ENCODE measurements around the gene KY.

Gene KY

DNA sequence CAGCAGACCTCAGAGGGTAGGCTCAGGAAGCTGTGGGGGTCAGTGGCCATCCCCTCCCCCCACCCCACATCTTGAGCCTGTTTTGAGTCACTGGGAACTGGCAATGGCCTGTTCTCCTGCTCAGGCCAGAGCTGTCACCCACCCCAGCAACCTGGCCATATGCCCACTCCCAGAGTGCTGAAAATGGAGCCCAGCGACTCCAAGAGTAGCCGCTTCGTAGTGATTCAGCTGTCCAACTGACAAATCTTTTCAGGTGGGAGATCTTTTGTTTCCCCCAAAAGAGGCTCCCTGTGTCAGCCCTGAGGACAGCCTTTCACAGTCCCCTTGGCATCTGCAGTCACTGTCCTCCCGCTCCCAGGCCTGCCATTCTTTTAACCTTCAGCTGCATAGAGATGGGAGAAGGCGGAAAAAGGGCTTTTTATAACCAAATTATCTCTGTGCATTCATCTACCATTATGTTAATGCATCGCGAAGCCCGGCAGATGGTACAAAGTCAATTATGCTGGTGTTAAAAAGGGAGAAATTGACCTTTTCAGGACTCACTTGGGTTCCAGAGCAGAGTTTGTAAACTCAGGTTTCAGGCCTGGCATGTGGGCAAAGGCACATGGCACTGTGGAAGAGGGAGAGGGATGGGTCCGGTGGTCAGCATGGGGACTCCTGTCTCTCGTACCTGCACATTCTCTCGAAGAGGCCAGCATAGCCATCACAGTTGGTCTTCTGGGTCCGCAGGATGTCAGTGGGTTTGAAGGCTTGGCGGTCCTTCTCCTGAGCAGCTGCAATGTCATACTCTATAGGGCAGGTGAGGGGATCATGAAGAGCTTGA is 32.1 kb downstream of the KY start:
- DNase-seq, result no peak

- no peak for DNase-seq
Measured at GRCh38 chr3:134617608-134618477, 33.0 kb downstream of the KY start.

GRCh38 chr3:134615743-134616142 is 35.1 kb downstream of the KY start:
- no peak for DNase-seq

DNA sequence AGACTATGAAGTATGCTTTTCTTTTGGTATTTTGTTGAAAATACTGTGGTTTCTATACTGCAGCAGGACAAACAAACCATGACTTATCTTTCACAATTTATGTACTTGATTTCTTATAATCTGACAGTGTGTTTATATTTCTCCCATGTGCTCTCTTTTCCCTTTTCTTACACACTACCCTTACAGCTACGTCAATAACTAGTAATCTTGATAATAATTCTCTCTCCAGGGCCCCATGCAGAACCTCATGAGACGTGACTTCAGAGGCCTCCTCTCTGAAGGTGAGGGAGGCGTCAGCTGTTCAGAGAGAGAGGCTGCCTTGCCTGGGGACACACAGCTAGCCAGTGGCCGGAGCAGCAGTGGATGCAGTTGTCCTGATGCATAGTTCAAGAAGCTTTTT is 35.9 kb downstream of the KY start:
- DNase-seq, result no peak

GRCh38 chr3:134613006-134613520 is 37.8 kb downstream of the KY start:
- no peak for DNase-seq

GRCh38 chr3:134611516-134611915 is 39.3 kb downstream of the KY start:
- no peak for DNase-seq

- no peak for DNase-seq
Measured at GRCh38 chr3:134610432-134611385, 40.1 kb downstream of the KY start.

- DNase-seq, result no peak
Measured at GRCh38 chr3:134609821-134610431, 40.9 kb downstream of the KY start.

DNA sequence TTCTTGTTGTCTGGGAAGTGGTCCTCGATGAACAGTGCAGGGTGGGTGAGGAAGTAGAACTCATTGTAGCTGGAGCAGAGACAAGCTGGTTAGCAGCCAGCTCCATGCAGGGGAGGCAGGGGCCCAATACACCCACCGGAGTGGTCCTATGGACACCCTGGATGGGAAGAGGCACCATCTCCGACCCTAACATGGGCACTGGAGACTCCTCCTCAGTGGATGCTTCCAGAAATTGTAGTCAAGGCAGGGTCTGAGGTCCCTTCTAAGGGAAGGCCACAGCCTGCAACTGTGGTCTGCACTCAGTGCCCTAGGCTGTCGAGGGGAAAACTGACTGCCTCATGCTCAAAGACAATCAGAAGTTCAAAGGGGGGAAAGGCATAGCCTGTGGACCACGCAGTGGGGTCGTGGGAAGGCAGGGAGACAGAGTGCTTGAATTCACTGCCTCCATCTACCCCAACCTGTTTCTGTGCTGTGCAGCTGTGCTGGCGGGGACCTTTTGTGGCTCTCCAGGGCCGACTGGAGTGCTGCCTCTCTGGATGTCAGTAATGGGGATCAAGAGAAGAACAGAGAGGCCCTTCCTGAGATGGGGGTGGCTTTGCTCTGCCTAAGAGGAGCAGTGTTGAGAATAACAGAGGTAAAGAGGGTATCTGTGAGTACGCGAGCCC is 41.9 kb downstream of the KY start:
- DNase-seq, result no peak

DNA sequence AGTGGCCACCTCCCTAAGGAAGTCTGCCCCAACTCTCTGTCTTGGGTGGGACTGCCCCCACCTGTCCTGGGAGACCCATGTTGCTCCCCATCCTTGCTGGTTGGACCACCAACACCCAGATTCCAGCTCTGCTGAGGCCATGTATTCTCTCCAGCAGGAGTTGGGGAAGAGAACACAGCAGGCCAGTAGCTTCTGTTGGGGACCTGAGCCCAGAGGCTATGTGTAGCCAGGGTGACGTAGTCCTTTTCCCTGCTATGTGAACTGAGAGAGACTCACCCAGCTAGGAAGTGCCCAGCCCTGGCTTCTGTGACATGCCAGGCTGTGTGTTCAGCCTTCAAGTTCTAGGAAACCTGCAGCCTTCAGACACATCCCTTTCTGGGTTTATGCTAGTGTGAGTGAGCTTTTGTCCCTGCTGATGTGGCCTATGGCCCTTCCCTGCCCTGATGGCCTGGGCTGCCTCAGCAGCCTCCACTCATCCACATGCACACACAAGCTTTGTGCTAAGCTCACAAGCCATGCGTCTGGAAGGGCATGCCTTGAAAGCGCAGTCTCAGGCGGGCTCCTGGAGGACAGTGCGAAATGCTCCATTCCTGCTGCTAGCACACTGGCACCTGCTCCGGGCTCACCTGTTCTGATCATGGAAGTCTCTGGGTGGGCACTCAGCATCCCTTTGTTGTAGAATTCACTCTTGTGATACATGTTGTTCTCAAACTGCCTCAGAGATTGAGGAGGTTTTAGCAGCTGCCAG is 42.6 kb downstream of the KY start:
- DNase-seq, result no peak

DNA sequence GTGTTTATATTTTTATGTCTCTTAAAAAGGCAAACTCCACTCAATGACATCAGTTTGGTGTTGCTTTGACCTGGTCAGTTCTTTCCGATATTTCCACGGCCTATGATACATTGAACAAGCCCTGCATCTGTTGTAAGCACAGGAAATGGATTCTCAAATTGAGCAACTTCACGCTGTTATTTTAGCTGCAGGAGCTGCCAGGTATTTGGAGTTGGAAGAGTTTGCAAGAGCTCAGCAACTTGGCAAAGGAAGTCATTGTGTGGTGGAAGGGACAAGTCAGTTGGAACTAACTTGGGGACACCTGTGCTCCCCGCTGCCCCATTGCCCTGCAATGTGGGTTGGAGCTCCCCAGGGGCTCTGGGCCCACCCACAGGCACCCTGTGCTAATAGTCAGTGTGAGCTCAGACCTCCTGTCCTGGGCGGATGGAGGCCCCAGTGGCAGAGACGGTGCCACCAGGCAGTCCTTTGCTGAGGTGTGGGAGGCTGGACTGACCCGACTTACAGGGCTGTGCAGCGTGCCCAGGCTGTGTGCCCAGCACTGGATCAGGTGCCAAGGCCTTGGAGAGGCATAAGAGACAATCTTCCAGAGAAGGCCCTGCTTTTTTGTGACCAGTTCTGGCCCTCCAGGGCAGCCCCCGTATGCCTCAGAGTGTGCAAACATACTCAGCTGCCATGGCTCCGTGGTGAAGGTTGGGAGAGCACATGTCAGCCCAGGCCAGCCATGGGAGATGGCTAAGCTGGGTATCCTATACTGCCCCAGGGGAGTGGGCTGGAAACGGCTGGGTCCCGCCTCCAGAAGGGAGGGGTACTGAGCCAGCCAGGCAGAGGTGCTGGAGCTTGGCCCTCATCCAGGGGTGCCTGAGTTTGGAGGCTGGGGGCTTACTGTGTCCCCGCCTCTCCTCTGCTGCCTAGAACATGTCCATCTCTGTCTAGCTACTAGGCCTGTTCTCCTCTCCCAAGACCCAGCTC is 43.5 kb downstream of the KY start:
- DNase-seq, result no peak

DNA sequence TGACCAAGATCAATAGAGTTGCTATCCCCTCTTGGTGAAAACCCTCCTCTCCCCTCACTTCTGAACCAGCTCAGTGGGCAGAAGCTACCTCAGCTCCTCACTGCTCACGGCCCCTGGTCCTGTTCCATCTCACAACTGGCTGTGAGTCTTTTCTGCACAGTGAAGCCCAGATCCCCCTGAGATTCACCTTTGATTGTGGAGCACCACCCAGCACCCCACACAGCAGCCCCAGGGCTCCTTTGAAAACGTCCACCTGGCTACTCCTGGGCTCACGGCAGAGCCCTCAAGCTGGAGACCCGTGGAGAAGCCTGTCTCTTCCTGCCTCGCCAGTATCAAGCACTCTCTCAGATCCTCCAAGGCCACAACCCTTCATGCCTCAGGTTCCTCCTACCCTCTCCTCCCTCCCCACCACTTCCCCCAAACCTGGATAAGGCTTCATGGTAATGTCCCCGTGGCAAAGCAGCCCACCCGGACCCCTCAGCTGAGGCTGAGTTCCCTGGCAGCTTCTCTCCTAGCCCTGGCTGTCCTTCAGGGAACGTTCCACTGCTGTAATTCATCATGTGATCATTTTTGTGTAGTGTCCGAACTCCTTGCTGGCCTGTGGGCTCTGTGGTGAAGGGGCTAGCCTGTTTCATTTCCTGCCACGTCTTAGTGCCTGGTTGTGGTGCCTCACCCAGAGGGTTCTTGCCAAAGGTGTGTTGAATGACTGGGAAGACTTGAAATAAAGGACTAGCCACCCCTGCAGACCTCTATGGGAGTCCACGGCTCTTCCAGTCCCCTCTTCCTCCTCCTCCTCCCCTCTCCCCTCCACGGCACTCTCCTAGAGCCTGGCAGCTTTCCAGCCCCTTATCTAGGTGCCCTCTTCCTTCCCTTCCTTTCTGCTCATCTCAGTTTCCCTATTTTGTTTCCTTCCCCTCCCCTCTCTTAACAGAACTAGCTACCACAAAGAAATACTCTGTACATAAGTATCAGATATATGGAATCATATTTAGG is 44.5 kb downstream of the KY start:
- DNase-seq, result no peak

DNA sequence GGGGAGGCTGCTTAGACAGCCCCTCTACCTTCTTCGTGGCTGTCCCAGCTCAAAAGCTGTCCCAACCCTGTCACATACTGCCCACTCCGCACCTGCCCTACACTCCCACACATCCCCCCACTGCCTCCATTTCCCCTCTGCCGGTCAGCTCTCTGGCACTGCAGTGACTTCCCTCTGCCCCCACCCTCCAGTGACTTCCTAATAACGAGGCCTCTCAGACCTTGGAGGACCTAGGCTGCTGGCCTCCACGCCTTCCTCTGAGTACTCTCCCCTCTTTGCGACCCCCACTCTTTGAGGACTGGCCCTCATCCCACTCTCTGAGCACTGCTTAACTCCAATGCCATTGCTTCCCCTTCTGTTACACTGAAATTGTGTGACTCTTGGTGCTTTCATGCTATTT is 45.3 kb downstream of the KY start:
- DNase-seq, result no peak

GRCh38 chr3:134603956-134604355 is 46.9 kb downstream of the KY start:
- no peak for DNase-seq

DNA sequence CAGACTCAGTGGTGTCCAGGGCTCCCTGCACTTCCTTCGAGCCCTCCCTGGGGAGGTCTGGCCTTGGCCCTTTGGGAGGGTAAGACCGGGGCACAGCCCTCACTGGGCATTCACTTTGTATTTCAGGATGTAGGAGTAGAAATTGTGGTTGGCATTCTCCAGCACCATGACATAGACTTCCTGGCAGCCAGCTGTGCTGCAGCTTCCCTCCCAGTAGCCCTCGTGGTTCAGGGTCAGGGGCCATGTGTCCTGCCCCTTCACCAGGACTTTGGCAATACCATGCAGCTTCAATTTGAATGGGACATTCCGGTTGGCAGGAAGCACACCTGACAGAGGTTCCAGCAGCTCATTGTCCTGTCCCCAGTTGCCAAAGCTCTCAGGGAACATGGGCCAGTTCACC is 47.3 kb downstream of the KY start:
- DNase-seq, result no peak

- no peak for DNase-seq
Measured at GRCh38 chr3:134602440-134602814, 48.4 kb downstream of the KY start.

- DNase-seq, result no peak
Measured at GRCh38 chr3:134601539-134602439, 49.0 kb downstream of the KY start.
